ENCODE measurements around the gene PNMT. TPM values are rescaled to one million over a fixed set of nuclear protein-coding genes. Genes with fewer than 3 reads are reported as not detected.

The PNMT gene
- total and polyA plus RNA-seq, 2 of the 8 experiments (the other 6 are each of a cell fraction or from before 2014, with no cell fraction given) = 5.6 to 10.9 TPM

GRCh38 chr17:39618956-39619785, 49.1 kb upstream of the PNMT start (continued):
- no peak for TF ChIP-seq POLR2AphosphoS5 (IDR thresholded peaks at IDR 0.05; ENCODE audit: low read depth, low read length)
- TF ChIP-seq RXRA (IDR thresholded peaks at IDR 0.05; ENCODE audit: insufficient read depth, low read depth, low read length) = no peak
- no peak for TF ChIP-seq SP1 (IDR thresholded peaks at IDR 0.05; ENCODE audit: low read depth, low read length)
- TF ChIP-seq ASH2L (IDR thresholded peaks at IDR 0.05; ENCODE audit: low read length) = no peak
- no peak for TF ChIP-seq RFX5 (IDR thresholded peaks at IDR 0.05; ENCODE audit: borderline replicate concordance, low read depth, low read length)
- no peak for TF ChIP-seq POU5F1 (IDR thresholded peaks at IDR 0.05; ENCODE audit: low read depth, low read length)
- no peak for TF ChIP-seq MAFK (IDR thresholded peaks at IDR 0.05; ENCODE audit: low read depth, low read length)
- TF ChIP-seq TBP (IDR thresholded peaks at IDR 0.05; ENCODE audit: low read depth, low read length) = no peak
- TF ChIP-seq SP4 (IDR thresholded peaks at IDR 0.05; ENCODE audit: low read length) = no peak
- no peak for TF ChIP-seq BCL11A (IDR thresholded peaks at IDR 0.05; ENCODE audit: low read depth in 2 of 2, low read length in 2 of 2)
